ENCODE data around the gene MACROH2A2.
"Not testable (repeated sequence)": the region's sequence is repeated elsewhere in the genome, so short reads cannot be mapped to it uniquely, and the experiment has no call there.

The MACROH2A2 gene

DNA sequence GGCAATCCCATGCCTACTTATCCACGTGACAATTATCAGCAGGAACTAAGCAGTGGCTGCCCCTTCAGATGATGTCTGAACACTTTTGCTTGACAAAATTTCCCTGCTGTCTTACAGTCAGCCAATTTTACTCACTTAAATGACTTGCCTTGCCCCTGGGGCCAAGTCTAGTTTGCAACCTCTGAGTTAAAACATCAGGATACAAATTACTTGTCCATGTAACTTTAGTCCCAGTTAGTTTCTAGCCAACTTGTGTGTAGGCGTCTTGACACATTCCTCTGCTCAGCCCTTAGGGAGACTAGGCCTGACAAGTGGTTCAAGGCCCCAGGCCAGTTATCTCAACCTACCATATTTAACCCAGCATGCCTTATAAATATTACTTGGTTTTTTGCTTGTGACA, 105.5 kb downstream of the MACROH2A2 start:
- DNase-seq (ENCODE audit: low read depth in 2 of 2): no peak

DNA sequence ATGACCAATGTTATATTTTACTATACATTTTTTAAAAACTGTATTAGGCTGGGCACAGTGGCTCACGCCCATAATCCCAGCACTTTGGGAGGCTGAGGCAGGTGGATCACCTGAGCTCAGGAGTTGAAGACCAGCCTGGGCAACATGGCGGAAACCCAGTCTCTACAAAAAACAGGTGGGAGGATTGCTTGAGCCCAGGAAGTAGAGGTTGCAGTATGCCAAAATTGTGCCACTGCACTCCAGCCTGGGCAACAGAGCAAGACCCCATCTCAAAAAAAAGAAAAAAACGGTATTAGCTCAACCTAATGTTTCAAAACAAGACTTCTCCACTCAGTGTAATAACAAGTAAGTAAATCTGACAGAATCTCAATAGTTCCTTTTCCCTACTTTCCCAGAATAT, 106.7 kb downstream of the MACROH2A2 start:
- not testable (repeated sequence) for DNase-seq (ENCODE audit: low read depth in 2 of 2)

DNA sequence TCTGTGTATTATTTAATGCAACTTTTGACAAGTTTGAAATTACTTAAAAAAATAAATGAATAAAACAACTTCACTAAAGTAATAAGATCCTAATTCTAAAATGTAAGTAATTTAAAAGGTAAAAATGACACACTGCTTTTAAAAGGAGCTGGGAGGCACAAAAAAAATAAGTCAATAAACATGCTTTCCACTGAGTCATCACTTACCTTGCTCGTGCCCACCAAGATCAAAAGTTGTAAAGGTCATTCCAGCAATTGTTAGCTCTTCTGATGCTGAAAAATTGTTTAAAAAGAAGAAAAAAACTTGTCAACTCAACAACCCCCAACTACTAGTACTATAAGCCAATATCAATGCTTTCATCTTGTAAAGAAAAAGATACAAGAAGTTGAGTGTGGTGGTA, 108.2 kb downstream of the MACROH2A2 start:
- no peak for DNase-seq (ENCODE audit: low read depth in 2 of 2)

Data from stimulated activated CD4-positive, alpha-beta T cell treated with anti-CD3 and anti-CD28 coated beads, Interleukin-12 subunit alpha, Interleukin-12 subunit beta, amount 100 ng/mL, for 24 hours (primary cell).